Thoracic aorta (tissue), 2 donors: ENCODE results near the gene USB1. TPM values are rescaled to one million over a fixed set of nuclear protein-coding genes. Genes with fewer than 3 reads are reported as not detected.

Experiments
- ATAC-seq: fragments of 150-250 bp; one replicate; pipeline ENCODE4 v1.8.0; 2017; ENCODE audit warnings: low read depth; ENCODE audit not compliant: insufficient number of reproducible peaks, low FRiP score
- DNase-seq: peaks from one replicate; pipeline ENCODE4 v3.0.0-alpha.2; 2020; ENCODE audit warnings: low spot score
- H3K27ac ChIP-seq, 2 donors: fragments of 200-600 bp; sonication (generic); 1 replicate in 1 of 2; 2 replicates in 1 of 2; pipeline ENCODE4 v1.5.1; 2016; ENCODE audit warnings: mild to moderate bottlenecking in 2 of 2, moderate library complexity in 2 of 2
- H3K27me3 ChIP-seq: fragments of 200-600 bp; sonication (generic); replicated peaks from 2 replicates; pipeline ENCODE4 v1.6.0; 2016; ENCODE audit warnings: mild to moderate bottlenecking; ENCODE audit not compliant: insufficient read depth
- H3K36me3 ChIP-seq: fragments of 200-600 bp; sonication (generic); one replicate; pipeline ENCODE4 v1.5.1; 2016
- H3K4me1 ChIP-seq, 2 donors: fragments of 200-600 bp; sonication (generic); 1 replicate in 1 of 2; 2 replicates in 1 of 2; pipeline versions ENCODE4 v1.5.1 to v1.6.0; 2016; ENCODE audit warnings: low read depth in 2 of 2, mild to moderate bottlenecking in 1 of 2; ENCODE audit not compliant: control insufficient read depth in 1 of 2
- H3K4me3 ChIP-seq: fragments of 200-600 bp; sonication (generic); 2 replicates; pipeline ENCODE4 v1.5.1; 2016; ENCODE audit warnings: mild to moderate bottlenecking
- H3K9me3 ChIP-seq: fragments of 200-600 bp; sonication (generic); 2 replicates; pipeline ENCODE4 v1.5.1; 2016
- CTCF ChIP-seq: fragments of 200-600 bp; sonication (generic); IDR thresholded peaks from one replicate; pipeline ENCODE4 v1.5.1; 2019; ENCODE audit warnings: antibody characterized with exemption
- total RNA-seq, 2 donors: library from RNA; depleted of rRNA; stranded (reverse); fragments of >200 nt; gene quantifications; one replicate each; pipeline versions ENCODE4 v1.1.0 to v1.2.3, GENCODE V29; 2016

Gene USB1
- total RNA-seq, 2 donors from 2014 or later: 55.9 to 90.3 TPM

- peaks cover 2 to 3% of the 10 kb centered on the region in 2 donors for H3K4me1 ChIP-seq
- no peak for TF ChIP-seq CTCF
- ATAC-seq (no peak), DNase-seq (no peak)
- H3K9me3 ChIP-seq: no peaks in the 10 kb centered on the region
- H3K36me3 ChIP-seq: peaks cover 18% of the 10 kb centered on the region
- H3K4me3 ChIP-seq: no peak overlapping the region
- no peak overlapping the region for H3K27ac ChIP-seq
- H3K27me3 ChIP-seq: no peaks in the 10 kb centered on the region
Measured at GRCh38 chr16:58009856-58010416, 8.7 kb downstream of the USB1 start.

DNA sequence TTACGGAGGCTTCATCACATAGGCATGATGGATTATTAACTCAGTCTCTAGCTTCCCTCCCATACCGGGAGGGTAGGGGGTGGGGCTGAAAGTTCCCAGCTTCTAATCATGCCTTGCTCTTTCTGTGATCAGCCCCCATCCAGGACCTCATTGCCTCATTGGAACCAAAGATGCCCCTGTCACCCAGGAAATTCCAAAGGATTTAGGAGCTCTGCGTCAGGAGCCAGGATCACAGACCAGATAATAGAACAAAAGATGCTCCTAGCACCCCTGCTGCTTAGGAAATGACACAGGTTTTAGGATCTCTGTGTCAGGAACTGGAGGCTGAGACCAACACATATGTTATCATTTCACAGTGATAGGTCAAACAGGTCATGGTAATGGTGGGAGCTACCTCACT is 9.7 kb downstream of the USB1 start:
- Histone ChIP-seq H3K4me3 (no peak overlapping the region), H3K4me1 (no peaks in the 10 kb centered on the region), H3K36me3 (peaks cover 18% of the 10 kb centered on the region), H3K9me3 (no peaks in the 10 kb centered on the region), H3K27ac (no peak overlapping the region), H3K27me3 (no peaks in the 10 kb centered on the region)
- ATAC-seq (no peak), DNase-seq (no peak)
- no peak for TF ChIP-seq CTCF

- DNase-seq: no peak
- no peak overlapping the region for H3K27ac ChIP-seq
- H3K9me3 ChIP-seq: no peaks in the 10 kb centered on the region
- ATAC-seq: no peak
- H3K27me3 ChIP-seq: no peaks in the 10 kb centered on the region
- no peaks in the 10 kb centered on the region for H3K4me1 ChIP-seq
- peaks cover 18% of the 10 kb centered on the region for H3K36me3 ChIP-seq
- H3K4me3 ChIP-seq: no peak overlapping the region
- no peak for TF ChIP-seq CTCF
Measured at GRCh38 chr16:58011652-58012051, 10.4 kb downstream of the USB1 start.

GRCh38 chr16:58012481-58012880 is 11.3 kb downstream of the USB1 start:
- no peaks in the 10 kb centered on the region for H3K9me3 ChIP-seq
- DNase-seq (no peak), ATAC-seq (no peak)
- H3K4me1 ChIP-seq: no peaks in the 10 kb centered on the region
- H3K27me3 ChIP-seq: no peaks in the 10 kb centered on the region
- no peak overlapping the region for H3K4me3 ChIP-seq
- TF ChIP-seq CTCF: no peak
- no peak overlapping the region for H3K27ac ChIP-seq
- H3K36me3 ChIP-seq: peaks cover 20% of the 10 kb centered on the region

GRCh38 chr16:58013201-58013956 is 12.2 kb downstream of the USB1 start:
- Histone ChIP-seq H3K4me1 (no peaks in the 10 kb centered on the region), H3K27me3 (no peaks in the 10 kb centered on the region), H3K9me3 (no peaks in the 10 kb centered on the region), H3K4me3 (no peak overlapping the region), H3K27ac (no peak overlapping the region), H3K36me3 (peaks cover 27% of the 10 kb centered on the region)
- no peak for DNase-seq
- TF ChIP-seq CTCF: no peak
- no peak for ATAC-seq
